Stimulated activated CD4-positive, alpha-beta T cell treated with anti-CD3 and anti-CD28 coated beads, Interleukin-2, amount 100 ng/mL, for 48 hours (primary cell): ENCODE results near the gene PRKN.

Experiments
- DNase-seq, 2 donors: peaks; one replicate each; pipeline ENCODE4 v3.0.0-alpha.2; 2020

PRKN gene

DNA sequence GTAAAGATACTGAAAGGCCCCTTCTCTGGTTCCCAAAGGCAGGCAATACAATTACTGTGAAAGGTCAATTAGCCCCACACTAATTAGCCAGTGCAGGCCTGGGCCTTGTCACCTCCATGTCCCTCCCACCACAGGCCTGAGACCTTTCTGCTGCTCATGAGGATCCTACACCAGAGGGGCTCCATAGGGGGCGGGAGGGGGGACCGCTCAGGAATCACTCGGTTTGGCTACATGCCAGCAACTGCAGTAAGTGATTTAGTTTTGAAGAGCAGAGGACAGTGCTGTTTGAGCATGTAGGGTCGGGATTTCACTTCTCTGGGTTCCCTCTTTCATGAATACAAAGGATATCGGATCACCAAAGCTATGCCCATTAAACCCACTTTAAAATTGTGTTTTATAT, 455.6 kb downstream of the PRKN start:
- no peak for DNase-seq

GRCh38 chr6:162270966-162271365, 456.6 kb downstream of the PRKN start:
- no peak for DNase-seq

- DNase-seq: no peak
Observed at GRCh38 chr6:162267641-162268040, 459.9 kb downstream of the PRKN start.

GRCh38 chr6:162267126-162267525, 460.4 kb downstream of the PRKN start:
- no peak for DNase-seq

GRCh38 chr6:162264581-162264980, 463.0 kb downstream of the PRKN start:
- no peak for DNase-seq

DNA sequence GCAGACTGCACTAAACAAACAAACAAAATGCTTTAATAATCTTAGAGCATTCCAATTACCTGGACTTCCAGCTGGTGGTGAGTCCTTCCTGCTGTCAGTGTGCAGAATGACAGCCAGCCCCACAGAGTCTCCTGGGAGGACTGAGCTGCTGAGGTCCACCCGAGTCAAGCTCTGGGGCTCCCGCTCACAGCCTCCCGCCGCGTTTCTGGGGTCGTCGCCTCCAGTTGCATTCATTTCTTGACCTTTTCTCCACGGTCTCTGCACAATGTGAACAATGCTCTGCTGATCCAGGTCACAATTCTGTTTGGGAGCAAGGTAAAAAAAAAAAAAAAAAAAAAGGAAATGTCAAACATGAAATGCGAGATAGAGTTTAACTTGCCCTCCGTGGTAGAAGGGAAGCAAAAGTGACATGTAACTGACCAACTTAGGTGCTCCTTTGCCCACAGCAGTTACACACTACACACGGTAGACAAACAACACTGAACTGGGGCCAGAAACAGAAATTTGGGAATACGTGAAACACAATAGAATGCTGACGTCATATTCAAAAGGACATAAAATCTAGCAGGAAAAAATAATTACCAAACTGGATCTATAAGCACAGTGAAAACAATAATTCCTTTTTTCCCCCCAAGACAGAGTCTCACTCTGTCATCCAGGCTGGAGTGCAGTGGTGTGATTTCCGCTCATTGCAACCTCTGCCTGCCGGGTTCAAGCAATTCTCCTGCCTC, 464.9 kb downstream of the PRKN start:
- no peak for DNase-seq

- DNase-seq: no peak
Observed at GRCh38 chr6:162261598-162261997, 466.0 kb downstream of the PRKN start.

DNA sequence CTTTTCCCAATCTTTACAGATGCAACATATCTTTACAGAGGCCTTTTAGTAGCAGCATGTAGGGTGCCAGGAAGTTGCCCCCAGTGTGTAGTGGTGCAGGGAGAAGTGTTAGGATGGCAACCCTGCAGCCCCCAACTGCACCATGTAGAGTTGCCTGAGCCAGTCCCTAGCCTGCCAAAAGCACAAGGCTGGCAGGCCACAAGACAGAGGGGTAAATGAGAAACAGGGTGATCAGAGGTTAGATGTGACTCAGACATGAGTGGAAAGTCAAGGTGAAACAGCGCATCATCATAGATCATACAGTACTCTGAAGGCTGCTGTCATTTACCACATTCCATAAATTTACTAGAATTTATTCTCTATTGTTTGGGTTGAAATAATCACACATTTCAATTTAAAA, 467.5 kb downstream of the PRKN start:
- no peak for DNase-seq

GRCh38 chr6:162258647-162259046, 468.9 kb downstream of the PRKN start:
- no peak for DNase-seq

- no peak for DNase-seq
Observed at GRCh38 chr6:162256361-162256760, 471.2 kb downstream of the PRKN start.

- no peak for DNase-seq
Observed at GRCh38 chr6:162251257-162251656, 476.3 kb downstream of the PRKN start.

GRCh38 chr6:162249907-162250642, 477.5 kb downstream of the PRKN start:
- no peak for DNase-seq

GRCh38 chr6:162245830-162246420, 481.6 kb downstream of the PRKN start:
- DNase-seq: no peak

- no peak for DNase-seq
Observed at GRCh38 chr6:162244031-162244430, 483.5 kb downstream of the PRKN start.

- no peak for DNase-seq
Observed at GRCh38 chr6:162242915-162243314, 484.7 kb downstream of the PRKN start.

DNA sequence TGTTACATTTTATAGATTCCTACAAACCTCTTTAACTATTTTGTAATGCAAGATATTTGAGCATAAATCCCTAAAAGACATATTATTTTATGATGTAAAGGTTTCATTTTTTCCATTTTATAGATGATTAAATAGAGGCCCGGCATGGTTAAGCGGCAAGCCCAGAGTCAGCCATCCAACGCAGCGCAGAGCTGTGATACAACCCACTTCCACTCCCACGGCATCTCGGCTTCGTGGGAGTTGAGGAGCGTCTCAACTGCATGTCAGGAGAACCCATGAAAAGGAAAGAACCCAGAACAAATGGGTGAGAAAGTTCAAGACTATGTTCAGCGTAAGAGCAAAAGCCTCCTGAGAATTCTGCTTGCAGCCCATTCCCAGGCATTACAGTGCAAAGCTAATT, 488.2 kb downstream of the PRKN start:
- no peak for DNase-seq

DNA sequence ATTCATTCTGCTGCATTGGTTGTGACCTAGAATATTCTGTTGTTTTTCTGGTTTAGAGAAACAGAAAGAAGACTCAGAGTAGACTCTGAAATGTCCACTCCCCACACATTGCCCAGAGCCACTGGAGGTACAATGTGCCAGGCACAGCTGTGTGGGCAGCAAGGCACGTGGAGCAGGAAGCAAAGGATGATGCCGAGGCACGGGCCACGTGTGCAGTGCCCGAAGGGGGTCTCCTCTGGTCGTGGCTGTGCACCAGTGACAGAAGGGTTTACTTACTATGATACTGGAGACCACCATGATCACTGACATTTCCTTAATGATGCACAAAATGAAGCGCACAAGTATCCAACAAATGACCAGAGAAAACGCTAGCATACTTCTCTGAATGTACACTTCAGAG, 488.9 kb downstream of the PRKN start:
- DNase-seq: no peak

DNA sequence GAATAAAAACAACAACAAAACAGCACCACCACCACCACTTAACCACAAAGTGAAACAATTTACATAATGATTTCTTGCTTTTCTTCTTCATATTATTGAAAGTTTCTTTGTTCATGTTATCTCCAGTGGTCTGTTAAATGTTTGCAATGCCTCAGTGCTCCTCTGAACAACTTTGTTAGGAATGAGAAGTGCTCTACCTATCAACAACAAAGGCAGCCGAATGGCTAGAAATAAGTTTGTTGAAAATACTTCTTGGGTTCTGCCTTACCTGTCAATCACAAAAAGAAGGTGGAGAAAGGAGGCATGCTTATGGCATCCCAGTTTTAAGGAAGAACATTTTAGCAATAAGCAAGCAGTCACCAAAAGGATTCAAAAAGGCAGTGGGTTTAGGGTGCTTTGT, 490.2 kb downstream of the PRKN start:
- no peak for DNase-seq

GRCh38 chr6:162234631-162235030, 492.9 kb downstream of the PRKN start:
- no peak for DNase-seq

- DNase-seq: no peak
Observed at GRCh38 chr6:162230147-162230752, 497.3 kb downstream of the PRKN start.

DNA sequence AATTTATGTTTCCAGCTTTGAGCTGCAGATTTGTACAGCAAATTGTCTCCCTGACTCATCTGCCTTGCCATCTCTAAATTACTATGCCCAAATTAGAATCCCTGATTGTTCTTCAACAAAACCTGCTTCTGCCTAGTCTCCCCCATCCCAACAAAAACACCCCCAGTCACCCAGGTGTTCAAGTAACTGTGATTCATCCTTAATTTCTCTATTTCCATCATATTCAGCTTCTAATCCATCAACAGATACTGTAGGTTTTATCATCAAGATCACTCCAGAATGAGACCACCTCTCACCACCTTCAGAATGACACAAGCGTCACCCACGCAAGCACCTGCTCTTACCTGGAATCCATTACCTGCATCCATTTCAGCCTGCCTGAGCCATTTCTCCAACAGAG, 498.5 kb downstream of the PRKN start:
- DNase-seq: no peak

DNA sequence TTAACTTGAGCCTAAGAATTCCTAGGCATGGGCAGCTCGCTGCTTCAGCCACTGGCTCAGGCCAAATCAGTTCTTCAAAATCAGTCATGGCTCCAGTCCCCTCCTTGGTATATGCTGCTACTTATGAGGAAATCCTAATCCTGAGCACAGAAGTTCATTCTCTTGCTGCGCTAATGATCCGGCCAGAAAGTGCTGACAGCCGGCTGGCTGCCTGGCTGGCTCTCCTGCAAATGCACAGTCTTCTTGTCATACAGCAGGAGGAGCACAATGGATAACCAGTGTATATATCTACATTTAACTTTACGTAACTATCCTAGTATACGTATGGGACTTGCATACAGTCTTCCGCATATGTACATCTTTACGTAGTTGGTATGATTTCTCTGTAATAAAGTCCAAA, 500.8 kb downstream of the PRKN start:
- DNase-seq: no peak

GRCh38 chr6:162222521-162222920, 505.0 kb downstream of the PRKN start:
- DNase-seq: no peak

DNA sequence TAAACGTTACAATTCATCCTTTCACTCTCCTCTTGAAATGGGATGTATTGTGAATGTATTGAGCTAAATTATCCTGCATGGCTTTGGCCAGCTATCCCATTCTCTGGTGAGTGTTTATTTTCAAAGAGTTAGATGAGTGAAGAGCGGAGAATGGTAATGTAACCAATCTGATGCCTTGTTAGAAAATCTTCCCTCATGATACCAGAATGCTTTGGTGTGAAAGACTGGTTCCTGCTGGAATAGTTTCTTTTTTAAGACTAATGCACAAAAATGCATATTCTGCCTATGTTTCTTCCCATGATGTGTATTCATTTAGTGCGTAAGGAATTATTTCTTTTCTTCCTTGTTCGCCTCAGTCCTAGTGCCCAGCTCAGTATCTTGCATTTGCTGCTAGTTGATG, 506.7 kb downstream of the PRKN start:
- DNase-seq: no peak
